Thoracic aorta (tissue), 2 donors: ENCODE results near the gene SLC5A4. TPM values are rescaled to one million over a fixed set of nuclear protein-coding genes. Genes with fewer than 3 reads are reported as not detected.
A peak's percentile ranks its signal among the peaks of the same experiment; 100 is the strongest.
"Not testable (repeated sequence)": the region's sequence is repeated elsewhere in the genome, so short reads cannot be mapped to it uniquely, and the experiment has no call there.

Experiments used
- ATAC-seq: fragments of 150-250 bp; one replicate; pipeline ENCODE4 v1.8.0; 2017; ENCODE audit warnings: low read depth; ENCODE audit not compliant: insufficient number of reproducible peaks, low FRiP score
- DNase-seq: peaks from one replicate; pipeline ENCODE4 v3.0.0-alpha.2; 2020; ENCODE audit warnings: low spot score
- H3K27ac ChIP-seq, 2 donors: fragments of 200-600 bp; sonication (generic); 1 replicate in 1 of 2; 2 replicates in 1 of 2; pipeline ENCODE4 v1.5.1; 2016; ENCODE audit warnings: mild to moderate bottlenecking in 2 of 2, moderate library complexity in 2 of 2
- H3K27me3 ChIP-seq: fragments of 200-600 bp; sonication (generic); replicated peaks from 2 replicates; pipeline ENCODE4 v1.6.0; 2016; ENCODE audit warnings: mild to moderate bottlenecking; ENCODE audit not compliant: insufficient read depth
- H3K36me3 ChIP-seq: fragments of 200-600 bp; sonication (generic); one replicate; pipeline ENCODE4 v1.5.1; 2016
- H3K4me1 ChIP-seq, 2 donors: fragments of 200-600 bp; sonication (generic); 1 replicate in 1 of 2; 2 replicates in 1 of 2; pipeline versions ENCODE4 v1.5.1 to v1.6.0; 2016; ENCODE audit warnings: low read depth in 2 of 2, mild to moderate bottlenecking in 1 of 2; ENCODE audit not compliant: control insufficient read depth in 1 of 2
- H3K4me3 ChIP-seq: fragments of 200-600 bp; sonication (generic); 2 replicates; pipeline ENCODE4 v1.5.1; 2016; ENCODE audit warnings: mild to moderate bottlenecking
- H3K9me3 ChIP-seq: fragments of 200-600 bp; sonication (generic); 2 replicates; pipeline ENCODE4 v1.5.1; 2016
- CTCF ChIP-seq: fragments of 200-600 bp; sonication (generic); IDR thresholded peaks from one replicate; pipeline ENCODE4 v1.5.1; 2019; ENCODE audit warnings: antibody characterized with exemption
- total RNA-seq, 2 donors: library from RNA; depleted of rRNA; stranded (reverse); fragments of >200 nt; gene quantifications; one replicate each; pipeline versions ENCODE4 v1.1.0 to v1.2.3, GENCODE V29; 2016

SLC5A4 gene
- total RNA-seq, 2 donors from 2014 or later = 0.49 to 1.2 TPM

- TF ChIP-seq CTCF = no peak
- Histone ChIP-seq H3K27ac (no peak overlapping the region), H3K36me3 (no peaks in the 10 kb centered on the region), H3K4me3 (no peak overlapping the region), H3K4me1 (no peaks in the 10 kb centered on the region), H3K27me3 (no peaks in the 10 kb centered on the region), H3K9me3 (no peaks in the 10 kb centered on the region)
- ATAC-seq (no peak), DNase-seq (no peak)
Measured at GRCh38 chr22:32270641-32271369, 15.7 kb upstream of the SLC5A4 start.

- H3K4me1 ChIP-seq = no peaks in the 10 kb centered on the region
- no peaks in the 10 kb centered on the region for H3K36me3 ChIP-seq
- DNase-seq = no peak
- ATAC-seq = no peak
- no peaks in the 10 kb centered on the region for H3K9me3 ChIP-seq
- H3K27ac ChIP-seq = no peak overlapping the region
- H3K4me3 ChIP-seq = no peak overlapping the region
- TF ChIP-seq CTCF = no peak
- no peaks in the 10 kb centered on the region for H3K27me3 ChIP-seq
Measured at GRCh38 chr22:32269316-32269715, 14.2 kb upstream of the SLC5A4 start.

GRCh38 chr22:32267011-32267410, 11.9 kb upstream of the SLC5A4 start:
- H3K36me3 ChIP-seq = no peaks in the 10 kb centered on the region

GRCh38 chr22:32265882-32266767, 11.0 kb upstream of the SLC5A4 start:
- peak; percentile 45 for DNase-seq
- H3K36me3 ChIP-seq = no peaks in the 10 kb centered on the region
- H3K4me3 ChIP-seq = peak overlapping the region; percentile 44
- H3K4me1 ChIP-seq = no peaks in the 10 kb centered on the region
- no peak overlapping the region for H3K27ac ChIP-seq
- peak; percentile 55 for ATAC-seq
- H3K27me3 ChIP-seq = no peaks in the 10 kb centered on the region
- no peaks in the 10 kb centered on the region for H3K9me3 ChIP-seq
- peak; percentile 78 for TF ChIP-seq CTCF

More at GRCh38 chr22:32267011-32267410, 11.9 kb upstream of the SLC5A4 start:
- DNase-seq (no peak), ATAC-seq (no peak)
- Histone ChIP-seq H3K4me1 (no peaks in the 10 kb centered on the region), H3K9me3 (no peaks in the 10 kb centered on the region), H3K4me3 (no peak overlapping the region), H3K27ac (no peak overlapping the region), H3K27me3 (no peaks in the 10 kb centered on the region)
- TF ChIP-seq CTCF = no peak

- DNase-seq, ATAC-seq, H3K4me3 ChIP-seq, H3K27me3 ChIP-seq, H3K36me3 ChIP-seq, H3K4me1 ChIP-seq, H3K9me3 ChIP-seq, H3K27ac ChIP-seq: not testable (repeated sequence)
Measured at GRCh38 chr22:32263678-32264077, 8.5 kb upstream of the SLC5A4 start.
